Left hindlimb (tissue), 1 donor: ENCODE measurements around the gene DRD4.

Experiments used
- DNase-seq: peaks from one replicate; pipeline ENCODE4 v3.0.0-alpha.2; 2018

DRD4 gene

GRCh38 chr11:610146-610801 lies 26.8 kb upstream of the DRD4 start:
- DNase-seq, result no peak

GRCh38 chr11:611001-611996 lies 25.8 kb upstream of the DRD4 start:
- DNase-seq, result no peak

- DNase-seq, result peak; percentile 68
These were observed 24.7 kb upstream of the DRD4 start for GRCh38 chr11:612201-612960.

- no peak for DNase-seq
These were observed 24.1 kb upstream of the DRD4 start for GRCh38 chr11:612961-613300.

GRCh38 chr11:613369-613968 lies 23.6 kb upstream of the DRD4 start:
- DNase-seq, result peak; percentile 73

- DNase-seq, result no peak
These were observed 22.9 kb upstream of the DRD4 start for GRCh38 chr11:614021-614622.

- DNase-seq, result no peak
These were observed 22.2 kb upstream of the DRD4 start for GRCh38 chr11:614623-615503.

- DNase-seq, result peak; percentile 96
These were observed 21.4 kb upstream of the DRD4 start, which contains the start of gene IRF7 for GRCh38 chr11:615504-616319. IRF7 (minus strand) TSS chr11:615950; CDS start chr11:615364, 586 bp downstream.

- no peak for DNase-seq
These were observed 20.5 kb upstream of the DRD4 start for GRCh38 chr11:616320-617198.

GRCh38 chr11:617199-617911 lies 19.7 kb upstream of the DRD4 start:
- DNase-seq, result no peak

GRCh38 chr11:617912-618682 lies 19.0 kb upstream of the DRD4 start:
- DNase-seq, result peak; percentile 40

- peak; percentile 36 for DNase-seq
These were observed 18.0 kb upstream of the DRD4 start for GRCh38 chr11:618856-619627.

GRCh38 chr11:619628-620050 lies 17.4 kb upstream of the DRD4 start:
- peak; percentile 23 for DNase-seq

GRCh38 chr11:620201-620600 lies 16.9 kb upstream of the DRD4 start:
- peak; percentile 22 for DNase-seq

- DNase-seq, result peak; percentile 29
These were observed 15.9 kb upstream of the DRD4 start for GRCh38 chr11:620935-621814.

GRCh38 chr11:621838-622237 lies 15.2 kb upstream of the DRD4 start:
- peak; percentile 33 for DNase-seq
